Epithelial cell of prostate (primary cell): ENCODE data around the gene UBP1.
A peak's percentile ranks its signal among the peaks of the same experiment; 100 is the strongest.
"Not testable (repeated sequence)": the region's sequence is repeated elsewhere in the genome, so short reads cannot be mapped to it uniquely, and the experiment has no call there.

Experiments
- DNase-seq: peaks from one replicate; pipeline ENCODE4 v3.0.0-alpha.2; 2011; ENCODE audit warnings: low read depth, low spot score
- H3K27ac ChIP-seq: fragments of 450-650 bp; 2 replicates; pipeline ENCODE4 v1.5.1; 2017; ENCODE audit warnings: mild to moderate bottlenecking

UBP1 gene

DNA sequence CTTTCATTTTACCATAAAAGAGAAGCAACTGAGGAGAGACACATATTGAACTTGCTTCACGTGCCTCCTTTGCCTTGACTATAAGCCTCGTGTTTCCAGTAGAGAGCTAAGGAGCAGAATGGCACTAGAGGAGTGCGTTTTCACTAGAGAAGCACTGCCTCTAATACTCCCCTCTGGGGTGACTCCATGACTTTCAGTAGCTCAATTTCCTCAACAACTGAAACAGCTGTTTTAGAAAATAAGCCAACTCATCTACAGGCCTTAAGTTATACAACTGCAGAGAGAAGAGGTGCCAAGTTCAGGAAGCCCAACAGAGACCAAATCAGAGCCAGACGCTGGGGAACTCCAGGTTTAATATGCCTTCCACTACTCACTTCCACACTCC lies 1.9 kb downstream of the UBP1 start:
- DNase-seq: no peak

DNA sequence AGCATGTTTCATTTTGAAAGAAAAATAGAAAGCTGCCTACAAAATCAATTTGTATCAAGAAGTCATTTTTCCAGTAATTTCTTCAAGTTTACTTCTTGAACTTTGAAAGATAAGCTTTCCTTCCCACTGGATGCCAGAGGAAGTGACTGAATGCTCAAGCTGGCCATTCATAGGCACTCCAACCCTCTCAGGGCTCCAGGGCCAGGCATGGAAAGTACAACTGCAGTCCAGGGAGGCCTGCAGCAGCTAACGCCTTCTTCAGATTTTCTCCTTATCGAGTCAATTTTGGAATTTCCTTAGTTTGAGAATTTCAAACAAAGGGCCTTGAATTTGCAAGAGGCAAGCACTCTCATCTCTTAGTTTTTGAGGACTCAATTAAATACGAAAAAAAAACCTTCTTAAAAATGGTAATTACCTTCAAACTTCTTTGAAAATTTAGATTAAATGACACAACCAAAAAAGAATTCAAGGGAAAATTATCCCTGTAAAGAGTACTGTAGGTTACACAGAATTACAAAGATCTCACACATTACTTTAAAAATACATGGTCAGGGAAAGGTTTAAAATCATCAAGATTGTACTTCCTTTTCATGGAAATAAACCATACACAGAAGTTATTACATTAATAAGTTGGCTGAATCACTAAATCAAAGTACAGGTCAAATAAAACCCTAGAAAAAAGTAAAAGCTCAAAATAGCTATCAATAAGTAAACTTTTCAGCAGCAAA lies 2.5 kb downstream of the UBP1 start:
- DNase-seq: no peak
- H3K27ac ChIP-seq: peak overlapping the region; percentile 95

More for the DNA sequence above, 1.9 kb downstream of the UBP1 start:
- peak overlapping the region; percentile 95 for H3K27ac ChIP-seq

DNA sequence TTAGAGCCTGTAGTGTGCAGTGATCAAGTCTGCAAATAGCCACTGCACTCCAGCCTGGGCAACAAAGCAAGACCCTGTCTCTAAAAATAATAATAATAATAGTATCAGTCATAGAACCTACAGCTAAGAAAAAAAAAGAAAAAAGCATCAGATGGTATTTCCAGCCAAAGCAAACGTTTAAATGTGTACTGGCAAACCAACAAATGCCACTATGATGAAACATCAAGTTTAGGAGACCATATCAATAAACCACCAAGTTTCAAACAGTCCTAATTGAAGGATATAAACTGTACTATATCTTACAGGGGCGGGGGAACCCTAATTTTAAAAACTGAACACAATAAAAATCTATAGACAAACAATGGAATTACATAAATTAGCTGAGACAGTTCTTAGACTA lies 6.4 kb downstream of the UBP1 start:
- no peak overlapping the region for H3K27ac ChIP-seq
- DNase-seq: no peak

DNA sequence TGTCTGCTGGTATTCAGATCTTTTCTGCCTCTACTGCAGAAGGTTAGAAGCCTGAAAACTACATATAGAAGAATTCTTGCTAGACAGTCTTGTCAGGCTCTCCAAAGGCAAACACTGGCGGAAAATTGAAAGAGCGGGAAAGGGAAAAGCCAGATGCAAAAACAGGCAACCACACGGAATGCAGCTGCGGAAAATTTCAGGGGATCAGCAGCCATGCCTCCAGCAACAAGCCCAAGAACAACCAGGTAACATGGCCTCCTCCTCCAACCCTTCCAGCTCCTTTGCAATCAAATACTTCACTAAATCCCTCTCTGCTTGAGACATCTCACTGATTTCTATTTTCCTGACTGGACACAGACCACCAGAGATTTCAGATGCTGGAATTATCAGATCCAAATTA lies 9.6 kb downstream of the UBP1 start:
- H3K27ac ChIP-seq: no peak overlapping the region
- no peak for DNase-seq

DNA sequence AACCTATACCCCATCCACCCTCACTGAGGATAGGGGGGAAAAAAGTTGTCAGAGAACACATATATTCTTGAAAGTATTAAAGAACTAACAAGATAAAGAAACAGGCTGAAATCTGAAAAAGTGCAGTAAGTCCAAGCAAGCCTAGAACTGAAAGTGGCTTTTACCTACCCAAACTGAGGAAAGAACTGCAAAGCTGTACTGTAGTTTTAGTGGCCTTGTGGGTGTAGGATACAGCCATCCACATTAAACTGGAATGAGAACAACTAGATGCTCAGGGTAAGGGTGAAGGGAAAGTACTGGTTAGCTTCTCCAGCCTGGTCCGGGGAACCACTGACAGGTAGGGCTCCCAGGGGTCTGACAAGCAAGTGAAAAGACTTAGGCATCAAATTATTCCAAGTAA lies 10.1 kb downstream of the UBP1 start:
- no peak overlapping the region for H3K27ac ChIP-seq
- DNase-seq: no peak

DNA sequence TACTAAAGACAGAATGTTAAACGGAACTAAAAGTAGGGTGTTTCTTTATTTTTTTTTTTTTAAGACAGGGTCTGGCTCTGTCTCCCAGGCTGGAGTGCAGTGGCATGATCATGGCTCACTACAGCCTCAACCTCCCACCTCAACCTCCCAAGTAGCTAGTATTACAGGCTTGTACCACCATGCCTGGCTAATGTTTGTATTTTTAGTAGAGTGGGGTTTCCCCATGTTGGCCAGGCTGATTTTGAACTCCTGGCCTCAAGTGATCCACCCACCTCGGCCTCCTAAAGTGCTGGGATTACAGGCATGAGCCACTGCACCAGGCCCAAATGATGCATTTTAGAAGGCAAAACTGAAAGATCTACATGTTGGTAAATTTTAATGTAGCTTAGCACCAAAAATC lies 10.9 kb downstream of the UBP1 start:
- DNase-seq, H3K27ac ChIP-seq: not testable (repeated sequence)

DNA sequence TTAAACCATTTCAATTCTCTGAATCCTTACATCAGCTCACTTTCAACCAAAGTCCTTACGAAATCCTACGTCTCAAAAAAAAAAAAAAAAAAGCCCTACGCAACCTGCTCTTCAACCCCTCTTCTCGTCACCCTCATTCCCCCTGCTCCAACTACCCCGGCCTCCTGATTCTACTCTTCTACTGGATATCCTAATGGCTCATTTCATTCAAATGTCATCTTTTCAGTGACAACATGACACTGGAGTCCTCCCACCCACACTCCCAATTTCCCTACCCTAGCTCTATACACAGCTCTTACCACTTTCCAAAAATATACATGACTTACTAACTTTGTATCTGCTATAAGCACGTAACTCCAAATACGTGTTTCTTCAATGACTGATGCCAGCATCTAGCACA lies 11.5 kb downstream of the UBP1 start:
- H3K27ac ChIP-seq: no peak overlapping the region

DNA sequence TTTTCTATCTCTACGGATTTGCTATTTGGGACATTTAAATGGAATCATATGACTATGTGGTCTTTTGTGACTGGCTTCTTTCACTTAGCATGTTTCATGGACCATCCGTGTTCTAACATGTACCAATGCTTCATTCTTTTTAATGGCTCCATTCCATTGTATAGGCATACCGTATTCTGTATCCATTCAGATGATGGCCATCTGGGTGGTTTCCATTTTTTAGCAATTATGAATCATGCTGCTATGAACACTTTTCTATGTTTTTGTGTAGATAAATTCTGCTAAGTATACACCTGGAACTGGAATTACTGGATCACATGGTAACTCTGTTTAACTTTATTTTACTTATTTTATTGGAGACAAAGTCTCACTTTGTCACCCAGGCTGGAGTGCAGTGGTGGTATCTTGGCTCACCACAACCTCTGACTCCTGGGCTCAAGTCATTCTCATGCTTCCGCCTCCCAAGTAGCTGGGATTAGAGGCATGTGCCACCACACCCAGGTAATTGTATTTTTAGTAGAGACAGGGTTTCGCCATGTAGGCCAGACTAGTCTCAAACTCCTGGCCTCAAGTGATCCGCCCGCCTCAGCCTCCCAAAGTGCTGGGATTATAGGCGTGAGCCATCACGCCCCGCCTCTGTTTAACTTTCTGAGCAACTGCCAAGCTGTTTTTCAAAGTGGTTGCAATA lies 13.4 kb downstream of the UBP1 start:
- peak overlapping the region; percentile 28 for H3K27ac ChIP-seq
- no peak for DNase-seq

More for the DNA sequence above, 11.5 kb downstream of the UBP1 start:
- no peak for DNase-seq

DNA sequence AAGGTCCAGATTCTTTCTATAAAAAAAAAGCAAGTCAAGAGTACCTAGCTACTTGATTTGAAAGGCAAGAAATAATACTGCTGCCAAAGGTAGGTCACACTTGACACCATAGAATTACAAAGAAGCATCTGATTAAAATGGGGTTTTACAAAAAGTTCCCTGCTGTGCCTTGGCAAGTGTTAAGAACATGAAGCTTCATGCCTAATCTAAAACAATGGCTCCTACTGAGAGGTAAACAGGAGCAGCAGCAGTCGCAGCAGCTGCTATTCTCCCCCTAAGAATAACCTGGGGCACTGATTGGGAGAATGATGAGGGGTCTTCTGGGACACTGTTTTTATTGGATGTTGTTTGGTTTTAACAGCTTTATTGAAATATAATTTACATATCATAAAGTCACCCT lies 14.1 kb downstream of the UBP1 start:
- no peak for DNase-seq
- H3K27ac ChIP-seq: peak overlapping the region; percentile 28

DNA sequence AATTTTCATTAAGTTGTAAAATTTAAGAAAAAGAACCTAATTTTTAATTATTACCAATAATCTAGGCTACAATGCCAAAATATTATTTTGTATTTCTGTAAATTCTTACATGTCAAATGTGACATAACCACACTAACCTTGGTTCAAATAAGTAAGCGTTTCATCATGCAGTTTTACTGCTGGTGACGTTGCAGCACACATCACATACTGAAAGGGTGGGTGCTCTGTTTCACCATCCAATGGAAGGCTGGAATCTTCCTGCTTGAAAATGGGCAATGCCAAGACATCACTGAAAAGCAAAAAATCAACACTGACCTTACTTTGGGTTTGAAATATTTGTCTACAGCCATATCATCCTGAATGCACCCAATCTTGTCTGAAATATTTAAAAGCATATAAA lies 14.8 kb downstream of the UBP1 start:
- H3K27ac ChIP-seq: no peak overlapping the region
- DNase-seq: no peak

DNA sequence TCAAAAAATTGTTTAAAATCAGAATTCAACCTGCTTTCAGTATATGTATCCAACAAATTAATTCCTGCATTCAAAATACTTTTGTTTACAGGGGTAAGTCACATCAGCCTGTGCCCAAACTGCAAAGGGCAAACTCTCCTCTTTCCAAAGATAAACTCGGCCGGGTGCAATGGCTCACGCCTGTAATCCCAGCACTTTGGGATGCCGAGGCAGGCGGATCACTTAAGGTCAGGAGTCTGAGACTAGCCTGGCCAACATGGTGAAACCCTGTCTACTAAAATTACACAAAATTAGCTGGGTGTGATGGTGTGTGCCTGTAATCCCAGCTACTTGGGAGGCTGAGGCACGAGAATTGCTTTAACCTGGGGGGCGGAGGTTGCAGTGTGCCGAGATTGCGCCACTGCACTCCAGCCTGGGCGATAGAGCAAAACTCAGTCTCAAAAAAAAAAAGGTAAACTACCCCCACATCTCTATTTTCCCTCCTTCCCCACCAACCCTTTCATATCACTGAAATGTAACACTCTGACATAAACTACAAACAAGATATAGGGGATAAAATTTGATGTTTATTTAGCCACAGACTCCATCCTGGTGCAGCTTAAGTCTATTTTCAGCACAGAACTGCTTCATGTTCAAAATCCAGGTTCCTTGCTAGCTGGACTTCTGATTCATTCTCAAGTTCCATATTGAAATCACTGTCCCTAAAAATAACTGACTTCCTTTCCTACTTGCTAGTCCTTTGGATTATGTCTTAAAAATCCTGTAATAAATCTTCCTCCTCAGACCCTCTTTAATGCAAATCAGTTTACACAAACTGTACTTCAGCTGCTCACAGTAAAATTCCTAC lies 15.4 kb downstream of the UBP1 start:
- no peak for DNase-seq
- H3K27ac ChIP-seq: no peak overlapping the region

DNA sequence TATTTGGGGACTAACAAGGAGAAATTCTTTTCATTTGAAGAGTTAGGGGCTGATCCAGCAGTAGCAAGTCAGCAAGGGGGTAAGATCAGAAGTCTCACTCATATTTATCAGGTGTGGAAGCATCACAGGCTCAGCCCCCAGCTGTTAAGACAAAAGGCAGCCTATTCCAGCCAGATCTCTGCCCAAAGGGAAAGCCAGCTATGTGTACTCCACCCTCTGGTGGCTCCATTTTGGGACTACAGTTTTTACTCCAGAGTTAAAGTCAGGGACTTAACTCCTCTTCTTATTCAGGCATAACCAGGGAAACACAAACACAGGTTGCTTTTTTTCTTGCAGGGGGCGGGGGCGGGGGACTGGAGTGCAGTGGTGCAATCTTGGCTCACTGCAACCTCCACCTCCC lies 19.2 kb downstream of the UBP1 start:
- H3K27ac ChIP-seq: no peak overlapping the region
- no peak for DNase-seq

DNA sequence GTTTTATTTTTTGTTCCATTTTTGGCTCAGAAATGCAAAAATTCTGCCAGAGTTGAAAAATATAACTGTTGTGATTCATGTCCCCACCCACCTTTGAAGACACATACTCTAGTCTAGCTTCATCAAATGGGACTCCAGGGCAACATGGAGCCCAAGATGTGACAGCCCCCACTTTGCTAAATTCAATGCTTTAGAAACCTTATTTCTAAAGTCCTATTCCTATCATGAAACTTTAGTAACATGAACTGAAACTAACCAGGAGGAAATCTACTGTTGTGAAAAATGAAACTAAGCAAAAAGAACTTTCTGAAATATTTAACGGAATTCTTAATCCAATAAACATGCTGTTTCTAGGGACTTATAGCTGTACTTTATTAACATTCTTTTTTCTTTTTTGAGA lies 20.3 kb downstream of the UBP1 start:
- DNase-seq: no peak

DNA sequence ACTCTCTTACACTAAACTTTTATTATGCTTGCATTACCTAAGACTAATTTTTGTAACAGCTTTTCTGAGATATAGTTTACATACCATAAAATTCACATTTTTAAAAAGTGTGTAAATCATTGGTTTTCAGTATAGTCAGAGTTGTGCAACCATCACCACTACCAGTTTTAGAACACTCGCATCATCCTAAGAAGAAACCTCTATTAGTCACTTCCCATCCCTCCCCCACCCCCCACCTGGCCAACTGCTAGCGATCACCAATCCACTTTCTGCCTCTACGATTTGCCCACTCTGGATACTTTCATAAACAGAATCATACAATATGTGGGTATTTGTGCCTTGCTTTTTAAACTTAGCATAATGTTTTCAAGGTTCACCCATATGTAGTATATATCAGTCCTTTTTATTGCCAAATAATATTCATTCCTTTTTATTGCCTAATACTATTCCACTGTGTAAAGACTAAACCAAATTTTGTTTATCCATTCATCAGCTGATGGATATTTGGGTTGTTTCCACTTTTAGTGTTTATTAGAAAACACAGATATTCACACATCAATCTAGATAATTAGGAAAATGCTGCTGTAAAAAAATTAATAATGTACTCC lies 23.0 kb downstream of the UBP1 start:
- no peak for DNase-seq
- H3K27ac ChIP-seq: no peak overlapping the region

More for the DNA sequence above, 20.3 kb downstream of the UBP1 start:
- no peak overlapping the region for H3K27ac ChIP-seq

DNA sequence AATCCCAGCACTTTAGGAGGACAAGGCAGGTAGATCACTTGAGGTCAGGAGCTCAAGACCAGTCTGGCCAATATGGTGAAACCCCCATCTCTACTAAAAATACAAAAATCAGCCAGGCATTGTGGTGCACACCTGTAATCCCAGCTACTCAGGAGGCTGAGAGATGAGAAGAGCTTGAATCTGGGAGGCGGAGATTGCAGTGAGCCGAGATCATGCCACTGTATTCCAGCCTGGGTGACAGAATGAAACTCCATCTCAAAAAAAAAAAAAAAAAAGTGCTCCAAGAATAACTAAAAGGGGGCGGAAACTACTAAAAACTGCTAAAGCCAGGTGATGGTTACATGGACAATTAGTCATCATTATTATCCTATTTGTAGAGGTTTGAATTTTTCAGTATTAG lies 29.4 kb downstream of the UBP1 start:
- not testable (repeated sequence) for DNase-seq, H3K27ac ChIP-seq

DNA sequence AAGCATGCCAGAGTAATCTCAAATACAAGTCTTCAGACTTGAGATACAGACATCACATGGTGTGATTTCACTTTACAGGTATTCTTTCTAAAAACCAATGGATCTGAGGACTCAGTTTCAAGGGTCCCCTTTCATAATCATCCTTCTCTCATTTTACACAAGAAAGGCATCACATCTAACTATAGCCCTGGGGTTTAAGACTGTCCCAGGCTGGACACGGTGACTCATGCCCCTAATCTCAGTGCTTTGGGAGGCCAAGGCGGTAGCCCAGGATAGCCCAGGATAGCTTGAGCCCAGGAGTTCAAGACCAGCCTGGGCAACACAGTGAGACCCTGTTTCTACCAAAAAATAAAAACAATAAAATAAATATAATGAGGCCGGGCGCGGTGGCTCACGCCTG lies 36.4 kb downstream of the UBP1 start:
- no peak for DNase-seq
- H3K27ac ChIP-seq: no peak overlapping the region

DNA sequence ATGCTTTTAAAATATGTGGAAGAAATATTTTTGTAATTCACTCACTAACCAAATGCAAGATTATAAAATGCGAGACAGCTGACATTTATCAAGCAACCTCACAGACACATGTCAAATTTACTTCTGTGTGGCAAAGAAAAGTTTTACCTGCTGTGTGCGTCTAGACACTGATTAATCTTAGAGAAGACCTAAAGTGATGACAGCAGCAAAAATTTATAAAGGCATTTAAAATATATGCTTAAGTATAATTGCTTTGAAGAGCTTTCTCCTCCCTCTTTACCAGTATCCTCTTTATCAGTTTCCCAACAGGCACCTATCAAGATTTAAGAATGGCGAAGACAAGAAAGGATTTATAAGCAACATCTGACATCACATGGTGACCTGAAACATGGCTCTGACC lies 37.3 kb downstream of the UBP1 start:
- DNase-seq: no peak
- H3K27ac ChIP-seq: no peak overlapping the region

DNA sequence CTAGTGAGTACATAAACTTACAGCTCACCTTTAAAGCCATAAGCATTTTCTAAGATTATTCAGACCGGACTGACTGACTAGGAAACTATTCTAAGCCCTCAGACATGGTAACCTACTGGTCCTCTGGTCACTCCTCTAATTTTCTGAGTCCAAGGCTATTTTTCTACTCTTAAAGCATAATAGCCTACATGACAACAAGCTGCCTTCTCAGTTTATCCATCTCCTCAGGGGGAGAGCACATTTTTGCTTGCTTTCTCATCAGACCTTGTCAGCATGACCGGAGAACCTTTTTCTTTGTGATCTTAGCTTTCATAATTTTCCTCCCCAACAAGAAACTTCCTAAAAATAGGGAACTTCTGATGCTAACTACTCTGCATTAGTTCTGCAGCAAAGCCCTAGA lies 38.4 kb downstream of the UBP1 start:
- H3K27ac ChIP-seq: no peak overlapping the region
- no peak for DNase-seq

DNA sequence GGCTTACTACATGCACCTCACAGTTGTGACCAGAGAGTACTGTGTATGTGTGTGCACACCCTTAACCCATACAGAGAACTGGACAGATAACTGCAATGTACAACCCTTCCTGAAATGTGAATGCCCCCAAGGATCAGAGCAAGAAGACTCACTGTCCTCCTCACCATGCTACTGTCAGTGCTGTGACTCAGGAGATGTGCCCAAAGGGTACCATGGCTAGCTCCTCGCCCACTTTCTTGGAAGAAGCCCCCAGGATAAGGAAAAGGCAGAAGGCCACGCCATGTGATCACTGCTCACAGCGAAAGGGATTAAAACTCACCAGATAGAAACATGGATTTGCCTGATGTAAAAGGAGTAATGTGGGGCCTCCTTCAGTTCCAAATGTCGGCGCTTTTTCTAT lies 41.8 kb downstream of the UBP1 start:
- no peak for DNase-seq

DNA sequence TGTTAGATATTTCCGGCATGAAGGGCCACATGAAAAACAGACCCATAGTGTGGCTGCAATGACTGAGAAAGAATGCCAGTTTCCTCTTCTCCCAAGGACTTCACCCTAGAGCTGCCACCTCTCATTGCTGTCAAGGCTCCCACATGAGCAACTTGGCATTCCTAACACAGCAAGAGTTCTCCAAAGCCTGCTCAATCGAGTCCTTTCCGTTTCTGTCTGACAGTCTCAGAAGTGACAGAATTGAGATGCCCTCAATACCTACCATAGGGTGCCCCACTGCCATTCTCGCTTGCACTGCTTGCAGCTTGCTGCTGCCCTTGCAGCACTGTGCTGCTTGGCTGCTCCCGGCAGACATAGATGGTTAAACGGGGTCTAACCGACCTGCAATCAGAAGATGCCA lies 44.3 kb downstream of the UBP1 start:
- no peak overlapping the region for H3K27ac ChIP-seq
- no peak for DNase-seq

More for the DNA sequence above, 41.8 kb downstream of the UBP1 start:
- no peak overlapping the region for H3K27ac ChIP-seq
